Measurements from ENCODE around the gene MROH7.

The MROH7 gene

GRCh38 chr1:54685335-54685905, 43.8 kb downstream of the MROH7 start:
- H3K4me3 ChIP-seq (ENCODE audit: low read length, poor library complexity, severe bottlenecking): no peak overlapping the region
- no peak overlapping the region for H3K9ac ChIP-seq (ENCODE audit: low read depth, low read length, poor library complexity, severe bottlenecking)
- no peaks in the 10 kb centered on the region for H3K36me3 ChIP-seq (ENCODE audit: insufficient read depth, low read length)
- no peaks in the 10 kb centered on the region for H3K9me3 ChIP-seq (ENCODE audit: insufficient read depth, low read depth, low read length)
- no peaks in the 10 kb centered on the region for H3K27me3 ChIP-seq (ENCODE audit: insufficient read depth, low read length, poor library complexity, severe bottlenecking)
- H2AFZ ChIP-seq (ENCODE audit: low read length): no peak overlapping the region
- H3K4me1 ChIP-seq (ENCODE audit: insufficient read depth, low read length, poor library complexity, severe bottlenecking): no peaks in the 10 kb centered on the region
- H3F3A ChIP-seq (ENCODE audit: low read depth): no peaks in the 10 kb centered on the region
- H3K4me2 ChIP-seq (ENCODE audit: low read depth, low read length, poor library complexity, severe bottlenecking): no peak overlapping the region
- H3K79me2 ChIP-seq (ENCODE audit: insufficient read depth, low read length): no peaks in the 10 kb centered on the region
- no peak for TF ChIP-seq CTCF (conservative IDR thresholded peaks at IDR 0.05; ENCODE audit: low read length)
- no peak for TF ChIP-seq EZH2phosphoT487 (IDR thresholded peaks at IDR 0.05; ENCODE audit: borderline replicate concordance)
- no peaks in the 10 kb centered on the region for H3K9me2 ChIP-seq (replicated peaks; ENCODE audit: low read depth, low read length)
- H4K20me1 ChIP-seq (ENCODE audit: insufficient read depth, low read length, poor library complexity, severe bottlenecking): no peaks in the 10 kb centered on the region

DNA sequence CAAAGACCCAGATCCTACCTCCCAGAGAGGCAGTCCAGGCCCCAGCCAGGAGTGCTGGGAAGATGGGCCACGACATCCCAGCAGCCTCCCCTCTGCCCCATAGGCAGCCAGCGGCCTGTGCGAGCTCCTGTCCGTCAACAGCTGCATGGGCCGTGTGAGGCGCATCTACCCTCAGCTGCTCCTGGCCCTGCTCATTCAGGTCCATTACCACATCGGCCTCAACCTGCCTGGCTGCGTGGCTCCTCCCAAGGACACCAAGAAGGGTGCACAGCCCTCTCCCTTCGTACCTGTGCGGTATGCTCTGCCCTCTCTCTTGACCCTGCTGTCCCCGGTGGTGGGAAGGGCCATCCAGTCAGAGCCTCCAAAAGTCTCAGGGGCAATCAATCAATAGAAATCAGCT, 44.6 kb downstream of the MROH7 start:
- Histone ChIP-seq H3K79me2 (ENCODE audit: insufficient read depth, low read length) (no peaks in the 10 kb centered on the region), H3K27me3 (ENCODE audit: insufficient read depth, low read length, poor library complexity, severe bottlenecking) (no peaks in the 10 kb centered on the region), H3K9me3 (ENCODE audit: insufficient read depth, low read depth, low read length) (no peaks in the 10 kb centered on the region), H3K4me1 (ENCODE audit: insufficient read depth, low read length, poor library complexity, severe bottlenecking) (no peaks in the 10 kb centered on the region), H3K36me3 (ENCODE audit: insufficient read depth, low read length) (no peaks in the 10 kb centered on the region), H3K4me3 (ENCODE audit: low read length, poor library complexity, severe bottlenecking) (no peak overlapping the region), H2AFZ (ENCODE audit: low read length) (no peak overlapping the region), H3K9me2 (replicated peaks; ENCODE audit: low read depth, low read length) (no peaks in the 10 kb centered on the region), H3K9ac (ENCODE audit: low read depth, low read length, poor library complexity, severe bottlenecking) (no peak overlapping the region), H3F3A (ENCODE audit: low read depth) (no peaks in the 10 kb centered on the region), H3K4me2 (ENCODE audit: low read depth, low read length, poor library complexity, severe bottlenecking) (no peak overlapping the region), H4K20me1 (ENCODE audit: insufficient read depth, low read length, poor library complexity, severe bottlenecking) (no peaks in the 10 kb centered on the region)
- no peak for TF ChIP-seq CTCF (conservative IDR thresholded peaks at IDR 0.05; ENCODE audit: low read length)
- TF ChIP-seq EZH2phosphoT487 (IDR thresholded peaks at IDR 0.05; ENCODE audit: borderline replicate concordance): no peak

DNA sequence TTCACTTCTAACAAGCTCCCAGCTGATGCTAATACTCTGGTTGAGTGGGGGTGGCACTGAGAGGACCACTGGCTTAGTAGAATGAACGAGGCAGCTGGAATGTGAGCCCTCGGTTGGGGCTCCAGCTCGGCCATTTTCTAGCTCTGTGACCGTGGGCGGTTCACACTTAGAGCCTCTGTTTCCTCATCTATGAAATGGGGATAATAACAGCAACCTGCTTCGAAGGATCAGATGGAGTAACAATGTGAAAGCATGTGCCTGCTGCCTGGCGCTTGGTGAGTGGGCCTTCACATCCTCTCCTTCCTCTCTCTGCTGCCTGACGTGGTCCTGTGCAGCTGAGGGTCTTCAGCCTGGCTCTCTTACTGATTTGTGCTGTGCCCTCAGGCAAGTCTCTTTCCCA, 53.2 kb downstream of the MROH7 start:
- Histone ChIP-seq H3F3A (ENCODE audit: low read depth) (no peaks in the 10 kb centered on the region), H3K4me2 (ENCODE audit: low read depth, low read length, poor library complexity, severe bottlenecking) (no peak overlapping the region), H3K9ac (ENCODE audit: low read depth, low read length, poor library complexity, severe bottlenecking) (no peak overlapping the region), H3K79me2 (ENCODE audit: insufficient read depth, low read length) (no peaks in the 10 kb centered on the region), H3K36me3 (ENCODE audit: insufficient read depth, low read length) (no peaks in the 10 kb centered on the region), H2AFZ (ENCODE audit: low read length) (no peak overlapping the region), H3K9me2 (replicated peaks; ENCODE audit: low read depth, low read length) (no peaks in the 10 kb centered on the region), H3K4me1 (ENCODE audit: insufficient read depth, low read length, poor library complexity, severe bottlenecking) (no peaks in the 10 kb centered on the region), H4K20me1 (ENCODE audit: insufficient read depth, low read length, poor library complexity, severe bottlenecking) (no peaks in the 10 kb centered on the region), H3K4me3 (ENCODE audit: low read length, poor library complexity, severe bottlenecking) (no peak overlapping the region), H3K9me3 (ENCODE audit: insufficient read depth, low read depth, low read length) (no peaks in the 10 kb centered on the region), H3K27me3 (ENCODE audit: insufficient read depth, low read length, poor library complexity, severe bottlenecking) (no peaks in the 10 kb centered on the region)
- TF ChIP-seq CTCF (conservative IDR thresholded peaks at IDR 0.05; ENCODE audit: low read length) (no peak), EZH2phosphoT487 (IDR thresholded peaks at IDR 0.05; ENCODE audit: borderline replicate concordance) (no peak)
